Endothelial cell of umbilical vein (primary cell): ENCODE measurements around the gene RCAN3. TPM values are rescaled to one million over a fixed set of nuclear protein-coding genes. Genes with fewer than 3 reads are reported as not detected.

ENCODE experiments used
- BruUV-seq: library from RNA; stranded (reverse); fragments of 400-500 nt; replicated peaks from 2 replicates; lab custom pipeline; 2021; lab: Mats Ljungman, UMichigan
- CTCF ChIA-PET: fragments of 300-600, 350-600 bp; sonication (Branson Sonifier 250); formaldehyde crosslinking; loops from one replicate; lab custom pipeline; 2021; ENCODE audit warnings: antibody characterized with exemption, inconsistent platforms; lab: Charles Lee
- POLR2A ChIA-PET: fragments of 300-600, 350-600 bp; sonication (Branson Sonifier 250); formaldehyde crosslinking; loops from one replicate; lab custom pipeline; 2021; ENCODE audit warnings: antibody characterized with exemption, inconsistent platforms; lab: Charles Lee
- DNase-seq: peaks from one replicate; pipeline ENCODE4 v3.0.0-alpha.2; 2011; ENCODE audit warnings: low read depth, low spot score
- FAIRE-seq: peaks from 2 replicates; lab custom pipeline; 2011; peaks lifted over from hg19 to GRCh38; lab: Jason Lieb, UNC
- H2AFZ ChIP-seq: 2 replicates; pipeline ENCODE4 v1.6.0; 2012; ENCODE audit warnings: low read depth, low read length, control low read depth, inconsistent platforms
- H3K27ac ChIP-seq: 2 replicates; pipeline ENCODE4 v1.5.1; 2011; ENCODE audit warnings: low read depth, mild to moderate bottlenecking, control low read depth, low read length, moderate library complexity; ENCODE audit not compliant: insufficient read depth
- H3K27me3 ChIP-seq, 2 experiments: 2 replicates each; pipeline versions ENCODE4 v1.6.0 to v1.6.1; 2011; ENCODE audit warnings: low read length in 2 of 2, mixed read lengths in 1 of 2; ENCODE audit not compliant: control insufficient read depth in 2 of 2, insufficient read depth in 2 of 2
- H3K36me3 ChIP-seq, 2 experiments: 2 replicates in 1 of 2; 3 replicates in 1 of 2; pipeline ENCODE4 v1.5.1; 2011; ENCODE audit warnings: low read length in 2 of 2, mild to moderate bottlenecking in 1 of 2, moderate library complexity in 1 of 2; ENCODE audit not compliant: control insufficient read depth in 2 of 2, insufficient read depth in 2 of 2; ENCODE audit errors: extremely low read depth in 1 of 2
- H3K4me1 ChIP-seq: 3 replicates; pipeline ENCODE4 v1.5.1; 2011; ENCODE audit warnings: mild to moderate bottlenecking, low read length; ENCODE audit not compliant: control insufficient read depth, insufficient read depth; ENCODE audit errors: extremely low read depth
- H3K4me2 ChIP-seq: 2 replicates; pipeline ENCODE4 v1.6.1; 2011; ENCODE audit warnings: low read length, control low read depth, mixed read lengths; ENCODE audit not compliant: insufficient read depth
- H3K4me3 ChIP-seq, 3 experiments: fragments of 200-600 bp in 1 of 3; sonication (generic), shearing (Covaris generic) in 1 of 3; replicated peaks in 1 of 3; 2 replicates each; pipeline ENCODE4 v1.5.1; 2011 to 2016; ENCODE audit warnings: control low read depth in 3 of 3, low read length in 3 of 3, mild to moderate bottlenecking in 2 of 3, inconsistent platforms in 1 of 3, low read depth in 1 of 3, moderate library complexity in 1 of 3; ENCODE audit not compliant: insufficient read depth in 1 of 3
- H3K79me2 ChIP-seq: 2 replicates; pipeline ENCODE4 v1.6.0; 2012; ENCODE audit warnings: low read length, inconsistent platforms; ENCODE audit not compliant: control insufficient read depth, insufficient read depth
- H3K9ac ChIP-seq: replicated peaks from 2 replicates; pipeline ENCODE3; 2011; ENCODE audit warnings: low read length, control low read depth; ENCODE audit not compliant: insufficient read depth; ENCODE audit errors: extremely low read depth
- H3K9me1 ChIP-seq: replicated peaks from 3 replicates; pipeline ENCODE4 v1.6.0; 2011; ENCODE audit warnings: mild to moderate bottlenecking, low read length; ENCODE audit not compliant: control insufficient read depth, insufficient read depth; ENCODE audit errors: extremely low read depth
- H3K9me3 ChIP-seq: replicated peaks from 2 replicates; pipeline ENCODE4 v1.5.1; 2012; ENCODE audit warnings: low read length, inconsistent platforms; ENCODE audit not compliant: control insufficient read depth, insufficient read depth
- H4K20me1 ChIP-seq: replicated peaks from 2 replicates; pipeline ENCODE3; 2011; ENCODE audit warnings: mild to moderate bottlenecking, low read length; ENCODE audit not compliant: control insufficient read depth, insufficient read depth; ENCODE audit errors: extremely low read depth
- CTCF ChIP-seq, 2 donors: IDR thresholded peaks; 1 replicate in 1 of 2; 2 replicates in 1 of 2; pipeline ENCODE4 v1.5.1; 2011; ENCODE audit warnings: low read length in 2 of 2, mild to moderate bottlenecking in 2 of 2, moderate library complexity in 2 of 2, control low read depth in 1 of 2, inconsistent platforms in 1 of 2, low read depth in 1 of 2; ENCODE audit not compliant: insufficient read depth in 1 of 2; ENCODE audit errors: extremely low read depth in 1 of 2
- EZH2 ChIP-seq: IDR thresholded peaks from 2 replicates; pipeline ENCODE4 v1.6.1; 2012; ENCODE audit warnings: borderline replicate concordance, low read depth, mild to moderate bottlenecking, moderate library complexity, low read length, inconsistent platforms; ENCODE audit not compliant: severe bottlenecking
- FOS ChIP-seq: IDR thresholded peaks from 2 replicates; pipeline ENCODE4 v1.6.1; 2011; ENCODE audit warnings: mild to moderate bottlenecking, low read length, moderate library complexity, borderline replicate concordance; ENCODE audit not compliant: insufficient read depth
- GATA2 ChIP-seq: IDR thresholded peaks from 2 replicates; pipeline ENCODE4 v1.7.0; 2011; ENCODE audit warnings: low read depth, mild to moderate bottlenecking, moderate library complexity, mixed read lengths, low read length; ENCODE audit not compliant: insufficient read length, insufficient read depth
- JUN ChIP-seq: IDR thresholded peaks from 2 replicates; pipeline ENCODE4 v1.6.1; 2011; ENCODE audit warnings: borderline replicate concordance, low read depth; ENCODE audit not compliant: insufficient read length, insufficient read depth
- MAX ChIP-seq: IDR thresholded peaks from 2 replicates; pipeline ENCODE4 v1.6.1; 2011; ENCODE audit not compliant: insufficient read depth, insufficient read length
- MYC ChIP-seq: IDR thresholded peaks from one replicate; pipeline ENCODE4 v1.6.1; 2011; ENCODE audit warnings: mild to moderate bottlenecking, low read depth, low read length
- POLR2A ChIP-seq: IDR thresholded peaks from 2 replicates; pipeline ENCODE4 v1.6.1; 2012; ENCODE audit warnings: low read depth, mild to moderate bottlenecking, control low read depth, low read length
- POLR2AphosphoS5 ChIP-seq: IDR thresholded peaks from 2 replicates; pipeline ENCODE4 v1.6.1; 2012; ENCODE audit warnings: low read depth, mild to moderate bottlenecking, control low read depth, low read length, moderate library complexity; ENCODE audit not compliant: insufficient read depth
- dilution Hi-C: fragments of 300-500 bp; cut with MboI; formaldehyde crosslinking; loops from one replicate; pipeline ENCODE4 v1.15.0; 2019; ENCODE audit warnings: low sequenced_read_pairs; ENCODE audit not compliant: extremely low pct_ligation_motif_present
- intact Hi-C: fragments of 100-400 bp; cut with micrococcal nuclease; formaldehyde crosslinking; loops from one replicate; pipeline ENCODE4 v1.10.0; 2022
- polyA plus RNA-seq, 4 experiments: library from polyadenylated mRNA; depleted of rRNA in 3 of 4; stranded (reverse) in 3 of 4; unstranded in 1 of 4; fragments of >200 nt; gene quantifications; 2 replicates each; pipeline versions ENCODE4 v1.2.1 to v1.2.3, GENCODE V29; 2011 to 2012; ENCODE audit warnings: missing spikeins in 1 of 4
- total RNA-seq: library from RNA; stranded (reverse); gene quantifications from 2 replicates; pipeline ENCODE4 v1.2.3, GENCODE V29; 2021

Gene RCAN3
- total and polyA plus RNA-seq, 2 donors (not counting 3 experiments of a cell fraction or from before 2014, with no cell fraction given), result 0.99 to 5.1 TPM

GRCh38 chr1:24551960-24552571 is 49.4 kb downstream of the RCAN3 start:
- FAIRE-seq (no peak), DNase-seq (no peak)
- Histone ChIP-seq H3K4me2 (no peak overlapping the region), H3K4me3 (no peak overlapping the region), H4K20me1 (no peaks in the 10 kb centered on the region), H3K9ac (no peak overlapping the region), H3K9me3 (no peaks in the 10 kb centered on the region), H3K27ac (no peak overlapping the region), H3K4me1 (no peaks in the 10 kb centered on the region), H2AFZ (no peak overlapping the region), H3K36me3 (no peaks in the 10 kb centered on the region), H3K79me2 (no peaks in the 10 kb centered on the region), H3K9me1 (no peaks in the 10 kb centered on the region), H3K27me3 (peaks cover 32 to 38% of the 10 kb centered on the region in 2 experiments)
- TF ChIP-seq JUN, result no peak
- no peak for TF ChIP-seq POLR2A
- TF ChIP-seq FOS, result no peak
- no peak for TF ChIP-seq MYC
- no peak for TF ChIP-seq EZH2
- TF ChIP-seq CTCF (IDR thresholded peaks at IDR 0.05; ENCODE audit: extremely low read depth in 1 of 2, insufficient read depth in 1 of 2, low read depth in 1 of 2, low read length in 2 of 2), result no peak
- no peak for TF ChIP-seq MAX
- TF ChIP-seq POLR2AphosphoS5, result no peak
- TF ChIP-seq GATA2, result no peak
- dilution Hi-C loops (no loop called here), intact Hi-C loops (no loop called here)
- BruUV-seq, result no TSS peak
- CTCF ChIA-PET, result no interaction called here
- POLR2A ChIA-PET, result no interaction called here
